ENCODE results near the gene ATP1A2.

ATP1A2 gene

DNA sequence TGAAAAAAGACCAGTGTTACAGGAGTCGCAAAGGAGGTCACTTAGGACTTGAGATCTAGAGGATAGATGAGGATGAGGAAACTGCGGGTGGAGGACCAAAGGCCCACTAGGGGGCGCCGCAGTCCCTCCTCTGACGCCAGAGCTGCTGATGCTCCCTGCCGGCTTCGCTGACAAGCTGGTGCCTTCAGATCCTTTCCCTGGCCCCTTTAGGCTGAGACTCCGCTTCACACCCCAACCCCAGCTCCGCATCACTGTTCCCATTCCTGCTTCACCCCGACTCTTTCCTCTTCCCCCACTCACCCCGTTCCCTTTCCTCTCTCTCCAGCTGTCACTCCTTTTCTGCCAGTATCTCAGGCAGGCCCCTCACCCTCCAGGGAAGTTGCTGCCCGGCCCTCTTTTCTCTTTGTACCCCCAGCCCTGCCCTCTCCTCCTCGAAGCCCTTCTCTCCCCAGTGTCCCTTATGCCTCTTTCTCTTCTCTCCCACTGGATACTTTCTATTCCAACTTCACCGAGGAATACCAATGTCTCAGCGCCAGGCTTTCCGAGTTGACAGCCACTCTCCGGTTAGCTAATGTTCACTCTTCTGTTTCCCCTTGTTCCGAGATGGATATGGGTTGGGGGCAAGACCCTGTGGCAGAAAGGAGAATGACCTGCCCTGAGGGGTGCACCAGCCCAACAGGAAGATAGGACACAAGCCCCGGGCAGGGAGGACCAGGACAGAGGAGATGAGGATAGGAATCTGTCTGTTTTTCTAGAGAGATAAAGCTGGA lies 29.7 kb upstream of the ATP1A2 start:
- DNase-seq (ENCODE audit: low spot score): peak; percentile 96

DNA sequence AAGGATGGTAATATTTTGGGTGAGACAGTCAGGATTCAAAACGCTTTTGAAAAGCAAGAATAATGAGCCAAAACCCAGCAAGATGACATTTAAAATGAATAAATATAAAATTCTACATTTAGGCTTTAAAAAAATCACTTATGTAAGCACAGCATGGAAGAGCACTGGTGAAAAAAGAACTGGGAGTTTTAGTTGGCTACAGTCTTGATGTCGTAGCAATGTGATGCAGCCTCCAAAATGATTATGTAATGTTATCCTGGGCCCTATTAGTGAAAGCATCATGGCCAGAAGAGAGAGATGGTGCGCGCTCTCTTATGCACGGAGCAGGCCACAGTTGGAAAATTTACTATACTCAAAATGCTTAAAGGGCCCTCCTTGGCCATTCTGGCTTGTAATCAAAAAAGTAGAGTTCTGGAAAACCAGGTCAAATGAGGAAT lies 29.1 kb upstream of the ATP1A2 start:
- no peak for DNase-seq (ENCODE audit: low spot score)

DNA sequence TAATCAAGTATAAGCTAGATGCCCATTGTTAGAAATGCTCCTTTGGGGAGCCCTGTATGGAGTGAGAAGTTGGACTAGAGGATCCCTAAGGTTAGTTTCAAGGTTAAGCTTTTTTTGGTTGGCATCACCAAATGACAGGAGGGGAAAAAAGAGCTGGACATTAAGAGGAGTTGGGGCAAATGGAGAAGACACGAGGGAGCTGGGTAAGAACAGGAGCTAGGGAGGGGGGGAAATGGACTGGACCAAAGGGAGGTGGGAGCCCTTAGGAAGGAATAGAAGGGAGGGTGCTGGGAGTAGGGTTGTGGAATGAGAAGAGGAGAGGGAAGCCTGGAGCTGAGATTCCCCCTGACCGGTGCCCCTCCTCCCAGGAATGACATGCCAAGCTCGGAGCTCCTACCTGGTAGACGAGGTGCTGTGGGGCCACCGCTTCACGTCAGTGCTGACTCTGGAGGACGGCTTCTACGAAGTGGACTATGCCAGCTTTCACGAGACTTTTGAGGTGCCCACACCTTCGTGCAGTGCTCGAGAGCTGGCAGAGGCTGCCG lies 28.4 kb upstream of the ATP1A2 start:
- DNase-seq (ENCODE audit: low spot score): no peak

DNA sequence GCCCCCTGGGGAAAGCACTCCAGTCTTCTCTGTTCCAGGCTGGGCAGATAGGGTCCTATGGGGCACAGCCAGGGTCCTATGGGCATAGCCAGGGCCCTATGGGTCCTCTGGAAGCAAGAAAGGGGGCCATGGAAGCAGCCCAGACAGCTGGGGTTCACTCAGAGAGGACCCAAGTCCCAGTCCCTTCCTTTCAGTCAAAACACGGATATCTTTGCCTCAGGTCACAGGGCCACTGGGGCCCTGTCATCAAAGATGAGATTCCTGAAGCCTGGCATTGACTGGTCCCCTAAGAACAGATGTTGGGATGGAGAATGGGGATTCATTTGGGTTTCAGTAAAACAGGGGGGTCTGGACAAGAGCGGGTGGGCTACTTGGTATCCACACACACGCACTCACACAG lies 25.7 kb upstream of the ATP1A2 start:
- no peak for DNase-seq (ENCODE audit: low spot score)

DNA sequence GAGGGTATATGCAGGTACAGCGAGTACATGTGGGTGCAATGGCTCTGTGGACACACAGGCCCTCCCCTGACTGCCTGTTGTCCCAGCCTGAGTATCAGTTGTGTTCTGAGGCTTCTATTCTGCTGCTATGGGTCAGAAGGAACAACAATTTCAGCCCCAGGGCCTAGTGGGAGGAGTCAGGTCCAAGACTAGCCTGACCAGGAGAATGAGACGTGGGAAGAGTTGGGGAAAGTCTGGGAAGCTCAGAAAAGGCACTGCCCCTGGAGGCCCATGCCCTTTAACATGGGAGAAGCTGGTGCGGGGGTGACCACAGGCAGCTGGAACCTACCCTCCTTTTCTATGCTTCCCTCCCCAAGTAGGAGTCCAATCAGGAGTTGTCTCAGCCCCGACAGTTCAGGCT lies 24.8 kb upstream of the ATP1A2 start:
- DNase-seq (ENCODE audit: low spot score): no peak

DNA sequence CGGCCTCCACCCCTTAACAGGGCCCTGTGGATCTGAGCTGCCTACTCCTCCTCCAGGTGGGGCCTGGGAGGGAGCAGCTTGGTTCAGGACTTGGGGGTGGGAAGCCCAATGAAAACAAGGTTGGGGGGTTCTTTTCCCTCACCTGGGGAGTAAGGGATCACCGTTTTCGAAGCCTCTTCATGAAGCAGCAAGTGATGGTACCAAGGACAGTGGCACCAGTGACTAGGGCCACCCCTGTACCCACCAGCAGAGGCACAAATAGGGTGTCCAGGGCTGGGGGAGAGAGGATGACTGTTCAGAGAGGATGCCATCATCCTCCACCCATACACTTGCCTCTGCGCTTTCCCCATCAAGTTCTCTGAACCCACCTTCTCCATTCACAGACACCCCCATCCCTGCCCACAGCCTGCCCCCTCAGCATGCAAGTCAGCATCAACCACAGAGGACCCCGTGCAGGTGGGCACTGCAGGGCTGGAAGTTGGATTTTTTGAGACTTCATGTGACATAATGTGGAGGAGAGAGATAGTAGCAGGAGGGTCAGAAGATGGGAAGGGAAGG lies 23.8 kb upstream of the ATP1A2 start:
- no peak for DNase-seq (ENCODE audit: low spot score)

DNA sequence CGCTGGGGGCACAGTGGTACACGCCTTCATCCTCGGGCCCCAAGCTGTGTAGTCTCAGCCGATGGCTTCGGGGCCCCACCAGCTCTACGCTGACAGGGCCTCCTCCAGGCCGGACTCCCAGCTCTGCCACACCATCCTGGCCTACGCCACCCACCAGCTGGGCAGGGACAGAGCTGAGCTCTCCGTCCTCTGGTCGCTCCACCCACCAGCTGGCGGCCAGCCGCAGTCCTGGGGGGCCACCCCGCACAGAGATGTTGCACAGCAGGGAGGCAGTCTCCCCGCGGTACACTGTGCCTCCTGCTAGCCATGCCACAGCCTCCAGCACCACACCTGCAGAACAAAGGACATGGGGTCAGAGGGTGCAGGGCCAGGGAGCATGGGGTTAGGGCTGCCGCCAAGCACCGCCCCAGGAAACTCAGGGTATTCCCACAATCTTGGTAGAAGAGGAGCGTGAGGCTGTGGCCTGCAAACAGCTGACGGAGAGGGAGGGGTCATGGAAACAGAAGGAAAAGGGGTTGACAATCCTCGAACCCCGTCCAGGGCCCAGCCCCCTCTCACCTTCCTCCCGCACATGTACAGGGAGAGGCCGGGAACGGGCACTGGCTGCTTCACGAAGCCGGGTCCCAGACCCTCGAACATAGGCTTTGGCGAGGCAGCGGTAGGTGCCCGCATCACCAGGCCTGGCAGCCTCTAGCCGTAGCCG lies 23.0 kb upstream of the ATP1A2 start:
- DNase-seq (ENCODE audit: low spot score): no peak

DNA sequence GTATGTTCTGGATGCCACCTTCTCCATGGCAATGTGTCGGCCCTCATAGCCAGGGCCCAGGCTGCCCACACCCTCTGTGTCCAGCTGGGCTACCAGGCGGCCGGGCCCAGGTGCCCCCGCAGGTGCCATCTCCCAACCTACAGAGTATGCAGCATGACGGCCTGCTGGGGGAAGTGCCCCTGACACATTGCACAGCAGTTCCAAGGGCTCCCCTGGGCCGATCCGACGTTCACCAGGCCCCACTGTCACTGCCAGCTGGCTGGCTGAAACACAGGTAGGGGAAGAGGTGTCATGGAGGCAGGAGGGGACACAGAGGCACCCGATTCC lies 22.5 kb upstream of the ATP1A2 start:
- DNase-seq (ENCODE audit: low spot score): no peak

DNA sequence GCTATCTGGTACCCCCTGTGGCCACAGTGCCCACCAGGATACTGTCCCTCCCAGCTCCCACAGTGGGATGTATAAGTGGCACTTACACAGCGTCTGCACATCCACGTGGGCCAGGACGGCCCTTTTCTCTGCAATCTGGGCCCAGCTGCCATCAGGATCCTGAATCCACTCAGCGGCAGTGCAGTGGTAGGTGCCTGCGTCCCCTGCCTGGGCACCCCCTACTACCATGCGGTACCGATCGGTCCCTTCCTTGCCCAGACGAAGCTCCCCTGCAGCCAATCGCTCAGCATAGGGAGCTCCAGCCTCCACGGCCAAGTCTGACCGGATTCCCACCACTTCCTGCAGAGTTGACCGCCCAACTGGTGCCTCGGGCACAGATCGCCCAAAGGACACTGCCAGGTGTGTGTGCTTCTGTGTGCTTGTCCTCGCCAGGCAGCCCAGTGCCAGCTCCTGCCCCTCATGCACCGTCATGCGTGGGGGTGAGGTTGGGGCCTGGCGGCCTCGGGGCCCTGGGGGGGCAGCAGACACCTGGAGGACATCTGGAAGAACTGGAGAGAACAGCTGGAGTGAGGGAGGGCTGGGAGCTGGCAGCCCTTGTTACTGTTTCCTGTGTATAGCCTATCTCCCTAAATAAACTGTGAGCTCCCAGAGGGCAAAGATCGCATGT lies 21.8 kb upstream of the ATP1A2 start:
- DNase-seq (ENCODE audit: low spot score): no peak

DNA sequence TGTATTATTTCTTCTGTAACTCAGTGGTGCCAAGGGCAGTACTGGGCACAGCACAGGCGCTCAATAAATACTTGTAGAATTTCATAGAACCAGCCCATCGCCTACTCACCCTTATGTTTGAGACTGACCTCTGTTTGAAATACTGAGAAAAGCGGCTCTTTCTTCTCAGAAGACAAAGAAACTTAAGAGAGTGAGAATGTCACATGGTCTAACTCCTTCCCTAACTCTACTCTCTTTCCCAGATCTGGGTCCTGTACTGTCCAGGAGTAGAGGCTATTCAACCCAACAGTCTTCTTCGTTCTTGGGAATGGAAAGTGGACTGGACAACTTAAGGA lies 21.3 kb upstream of the ATP1A2 start:
- no peak for DNase-seq (ENCODE audit: low spot score)

DNA sequence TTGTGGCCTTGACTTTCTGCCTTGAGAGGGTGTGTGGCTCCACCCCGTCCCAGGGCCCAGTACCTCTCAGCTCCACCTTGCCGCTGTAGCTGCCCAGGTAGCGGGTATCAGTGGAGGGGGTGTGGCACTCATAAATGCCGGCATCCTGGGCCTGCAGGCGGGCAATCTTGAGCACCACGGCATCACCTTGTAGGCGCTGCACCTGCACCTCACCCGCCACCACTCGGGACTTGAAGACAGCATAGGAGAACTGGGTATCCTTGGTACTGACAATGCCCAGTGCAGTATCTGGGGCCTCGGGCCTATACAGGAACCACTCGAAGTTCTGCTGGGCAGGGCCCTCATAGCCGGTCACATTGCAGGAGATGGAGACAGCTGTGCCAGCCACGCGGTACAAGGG lies 20.8 kb upstream of the ATP1A2 start:
- DNase-seq (ENCODE audit: low spot score): no peak

DNA sequence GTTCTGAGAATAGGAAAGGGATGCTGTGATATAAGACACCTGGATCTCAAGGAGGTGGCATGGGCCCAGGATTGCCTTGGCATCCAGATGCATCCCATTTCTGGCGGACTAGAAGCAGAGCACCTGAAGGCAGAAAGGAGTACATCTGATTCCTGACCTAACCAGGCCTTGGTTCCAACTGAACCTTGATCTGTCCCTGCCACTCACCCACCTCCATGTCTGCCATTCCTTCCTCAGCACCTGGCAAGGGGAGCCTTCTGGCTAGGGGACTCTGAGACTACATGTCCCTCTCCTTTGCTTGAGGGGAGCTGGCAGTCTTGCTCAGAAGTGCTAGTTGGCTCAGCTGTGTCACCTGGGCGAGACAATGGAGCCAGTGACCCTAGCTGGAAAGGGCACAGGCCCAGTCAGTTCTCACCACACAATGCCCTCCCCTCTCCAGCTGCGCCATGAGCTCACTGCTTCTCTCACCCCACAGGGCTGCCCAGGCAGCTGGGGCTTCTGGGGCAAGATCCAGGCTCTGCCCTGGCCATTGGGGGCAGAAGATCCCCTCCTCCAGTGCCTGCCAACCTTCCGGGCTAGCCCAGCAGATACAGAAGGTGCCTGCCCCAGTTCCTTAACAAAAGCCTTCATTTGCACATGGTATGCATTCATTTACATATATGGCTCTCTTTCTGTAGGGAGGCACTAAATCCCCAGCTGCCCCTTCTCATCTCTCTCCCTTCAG lies 20.0 kb upstream of the ATP1A2 start:
- no peak for DNase-seq (ENCODE audit: low spot score)

DNA sequence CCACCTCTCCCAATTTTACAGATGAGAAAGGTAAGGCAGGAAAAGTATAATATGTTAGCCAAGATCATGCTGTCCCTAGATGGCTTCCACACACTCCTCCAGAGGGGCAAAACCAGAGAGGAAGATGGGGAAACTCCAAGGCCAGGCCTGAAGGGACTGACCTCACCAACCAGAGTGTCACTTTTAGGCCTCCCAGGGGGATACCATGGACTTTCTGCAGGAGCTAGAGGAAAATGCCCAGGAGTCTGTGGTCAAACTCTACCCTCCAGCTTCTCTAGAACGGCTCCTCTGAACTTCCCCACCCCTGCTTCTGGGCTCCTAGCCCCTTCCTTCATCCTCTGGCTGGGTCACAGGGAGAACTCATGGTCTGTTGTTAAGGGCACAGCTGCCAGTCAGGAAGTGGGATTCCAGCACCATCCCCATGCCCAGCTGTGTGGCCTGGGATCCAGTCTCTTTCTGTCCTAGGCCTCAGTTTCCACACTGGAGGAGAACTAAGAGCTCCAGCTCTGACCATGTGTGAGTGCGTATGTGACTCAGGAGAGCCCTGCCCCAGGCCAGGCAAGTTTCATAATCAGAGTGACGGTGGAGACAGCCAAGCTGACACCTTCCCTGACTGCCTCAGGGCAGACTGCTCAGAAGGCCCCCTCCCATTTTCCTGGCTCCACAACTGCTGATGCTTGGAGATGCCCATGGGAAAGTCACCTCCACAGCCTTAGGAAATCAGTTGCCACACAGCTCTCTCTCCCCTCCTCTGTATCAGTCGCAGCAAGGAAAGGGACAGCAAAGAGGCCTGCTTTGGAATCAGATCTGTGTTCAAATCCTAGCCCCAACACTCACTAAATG lies 19.1 kb upstream of the ATP1A2 start:
- DNase-seq (ENCODE audit: low spot score): no peak

DNA sequence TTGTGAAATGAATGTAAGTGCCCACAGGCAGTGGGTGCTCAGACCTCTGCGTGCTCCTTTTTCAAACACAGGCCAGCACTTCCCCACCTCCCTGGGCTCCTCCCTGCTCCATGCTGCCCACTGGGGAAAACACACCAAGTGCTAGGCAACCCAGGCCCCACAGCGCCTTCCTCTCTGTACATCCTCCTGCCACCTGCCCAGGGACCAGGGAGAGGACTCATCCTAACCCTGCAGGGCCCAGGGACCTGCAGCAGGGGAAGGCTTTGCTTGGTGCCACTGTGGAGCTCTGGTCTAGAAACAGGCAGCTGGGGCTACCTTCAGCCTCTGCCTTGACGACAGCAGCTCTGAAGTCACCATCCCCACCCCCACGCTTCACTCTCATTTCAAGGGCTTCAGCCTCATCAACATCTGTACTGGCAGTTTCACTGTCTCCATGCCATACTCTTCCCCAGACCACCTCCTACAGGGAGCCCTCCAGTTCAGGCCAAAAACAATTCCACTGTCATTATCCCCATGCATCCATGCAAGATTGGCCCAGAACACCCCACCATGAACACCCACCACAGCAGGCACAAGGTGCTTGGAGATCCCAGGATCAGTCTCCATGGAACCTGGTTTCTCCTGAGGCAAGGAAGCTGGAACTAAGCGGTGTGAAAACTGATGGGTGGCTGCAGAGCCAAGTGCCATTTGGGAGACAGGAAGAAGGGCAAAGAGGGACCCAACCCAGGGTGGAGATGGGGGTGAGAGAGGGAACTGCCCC lies 18.2 kb upstream of the ATP1A2 start:
- DNase-seq (ENCODE audit: low spot score): no peak

DNA sequence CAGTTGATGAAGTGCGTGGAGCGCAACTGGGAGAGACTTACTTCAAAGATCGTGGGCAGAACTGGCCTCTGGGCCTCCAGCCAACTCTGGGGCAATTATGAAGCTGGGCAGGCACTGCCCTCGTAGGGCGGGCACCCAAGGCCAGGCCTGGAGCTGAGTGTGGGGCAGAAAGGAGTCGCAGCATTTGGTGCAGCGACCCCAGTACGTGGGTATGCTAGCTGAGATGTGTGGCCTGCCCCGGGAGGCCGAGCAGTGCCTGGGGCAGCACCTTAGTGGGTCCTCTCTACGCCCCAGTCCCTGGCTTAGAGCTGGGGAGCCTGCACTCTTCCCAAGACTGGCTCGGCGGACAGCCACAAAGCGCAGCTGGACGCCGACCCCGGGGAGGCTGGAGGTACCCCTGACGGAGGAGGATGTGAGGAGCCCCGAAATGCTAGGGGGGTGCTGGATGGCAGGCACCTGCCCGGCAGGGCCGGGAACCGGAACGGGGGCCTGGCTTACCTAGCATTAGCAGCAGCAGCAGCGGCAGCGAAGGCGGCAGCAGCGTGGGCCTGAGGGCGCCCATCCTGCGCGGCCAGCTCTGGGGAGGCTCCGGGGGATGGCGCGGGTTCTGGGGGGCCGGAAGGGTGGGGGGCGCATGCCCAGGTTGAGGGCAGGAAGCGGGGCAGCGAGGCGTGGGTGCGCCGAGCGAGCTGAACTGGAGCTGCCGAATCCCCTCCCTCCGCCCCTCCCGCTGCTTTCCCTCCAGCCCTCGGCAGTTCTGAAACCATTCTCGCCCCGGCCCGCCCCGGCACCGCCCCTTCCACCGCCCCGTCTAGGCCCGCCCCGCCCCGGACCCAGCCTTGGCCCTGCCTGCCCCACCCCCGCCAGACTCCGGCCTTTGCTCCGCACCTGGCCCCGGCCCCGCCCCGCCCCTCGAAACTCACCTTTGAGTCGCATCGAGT lies 17.4 kb upstream of the ATP1A2 start, which contains the start of gene IGSF8:
Gene IGSF8, minus strand, starts transcription at position 709 of the 941 bp plus-strand sequence. Its CDS starts 147 bp downstream, at position 562.
- peak; percentile 80 for DNase-seq (ENCODE audit: low spot score)

DNA sequence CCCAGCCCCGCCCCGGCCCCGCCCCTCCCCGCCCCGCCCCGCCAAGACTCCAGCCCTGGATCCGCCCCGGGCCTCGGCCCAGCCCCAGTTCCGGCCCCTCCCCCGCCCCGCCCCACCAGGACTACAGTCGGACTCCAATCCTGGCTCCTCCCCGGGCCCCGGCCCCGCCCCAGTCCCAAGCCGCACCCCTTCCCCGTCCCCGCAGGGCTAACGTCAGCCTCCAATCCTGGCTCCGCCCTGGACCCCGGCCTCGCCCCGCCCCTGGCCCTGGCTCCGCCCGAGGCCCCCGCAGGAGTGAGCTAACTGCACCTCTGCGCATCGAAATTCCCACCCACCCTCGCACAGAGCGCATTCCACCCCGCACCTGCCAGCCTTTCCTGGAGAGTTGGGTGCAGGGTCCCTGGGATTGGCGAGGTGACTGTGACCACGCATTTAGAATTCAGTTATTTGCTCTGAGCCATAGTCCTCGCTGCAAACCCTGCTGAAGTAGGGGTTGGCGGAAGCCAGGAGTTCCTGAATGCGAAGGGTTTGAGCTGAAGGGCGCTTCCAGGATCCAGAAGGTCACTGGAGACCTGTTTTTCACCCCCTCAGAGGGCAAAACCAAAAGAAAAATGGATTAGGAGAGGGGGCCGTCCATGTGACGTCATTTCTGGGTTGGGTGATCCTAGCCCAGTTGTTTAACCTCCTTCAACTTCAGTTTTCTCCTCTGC lies 16.6 kb upstream of the ATP1A2 start:
- peak; percentile 86 for DNase-seq (ENCODE audit: low spot score)

DNA sequence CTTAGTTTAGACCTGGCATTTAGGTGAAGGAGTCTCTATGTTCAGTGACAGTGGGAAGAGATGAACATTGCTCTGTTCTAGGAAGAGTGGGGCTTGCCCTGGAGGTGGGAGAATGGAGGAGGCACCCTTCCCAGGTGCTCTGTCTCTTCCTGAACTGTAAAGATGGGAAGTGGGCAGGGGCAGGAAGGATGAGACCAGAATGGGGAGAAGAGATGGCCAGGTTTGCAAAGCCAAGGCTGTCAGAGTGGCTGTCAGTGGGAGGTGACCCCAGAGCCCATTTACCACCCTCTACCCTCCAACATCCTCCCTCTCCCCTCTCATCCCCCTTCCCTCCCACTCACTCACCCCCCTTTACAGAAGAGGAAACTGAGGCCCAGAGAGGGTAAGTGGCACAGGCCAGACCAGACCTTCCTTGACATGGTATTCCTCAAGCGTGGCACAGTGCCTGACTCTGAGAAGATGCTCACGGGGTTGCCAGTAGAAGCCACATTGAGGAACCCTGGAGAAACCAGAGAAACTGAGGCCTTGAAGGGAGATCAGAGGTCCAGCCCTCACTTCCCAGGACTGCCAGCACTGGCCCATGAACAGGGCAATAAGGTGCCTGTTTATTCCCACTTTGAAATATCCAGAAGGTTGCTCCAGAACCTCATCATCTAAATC lies 15.7 kb upstream of the ATP1A2 start:
- no peak for DNase-seq (ENCODE audit: low spot score)

Measured in HuH-7.5 (cell line).